GM21576 (cell line): ENCODE measurements around the gene CLDN6.
A peak's percentile ranks its signal among the peaks of the same experiment; 100 is the strongest.
"Not testable (repeated sequence)": the region's sequence is repeated elsewhere in the genome, so short reads cannot be mapped to it uniquely, and the experiment has no call there.

Experiments
- ATAC-seq: cut with Tn5 transposase; IDR thresholded peaks from one replicate; pipeline ENCODE4 v1.9.1; 2021; ENCODE audit warnings: mild to moderate bottlenecking, moderate library complexity; ENCODE audit not compliant: unreplicated experiment

CLDN6 gene

GRCh38 chr16:3017794-3018506 lies at the start of gene CLDN6:
CLDN6 (minus strand) TSS chr16:3018183; CDS start chr16:3016021, 2,162 bp downstream.
- no peak for ATAC-seq

GRCh38 chr16:3066440-3066748 lies 48.4 kb upstream of the CLDN6 start:
- ATAC-seq, result no peak

- ATAC-seq, result no peak
These were observed 47.9 kb upstream of the CLDN6 start for GRCh38 chr16:3065742-3066439.

GRCh38 chr16:3065069-3065741 lies 47.2 kb upstream of the CLDN6 start, which contains the start of gene IL32:
IL32 (plus strand) TSS chr16:3065640; CDS start chr16:3065812, 172 bp downstream.
- ATAC-seq, result no peak

GRCh38 chr16:3063625-3064386 lies 45.8 kb upstream of the CLDN6 start:
- ATAC-seq, result no peak

- no peak for ATAC-seq
These were observed 44.6 kb upstream of the CLDN6 start for GRCh38 chr16:3062553-3062952.

- no peak for ATAC-seq
These were observed 42.5 kb upstream of the CLDN6 start for GRCh38 chr16:3060339-3061127.

- no peak for ATAC-seq
These were observed 41.8 kb upstream of the CLDN6 start for GRCh38 chr16:3059723-3060242.

- peak; percentile 73 for ATAC-seq
These were observed 41.2 kb upstream of the CLDN6 start for GRCh38 chr16:3059041-3059722.

- ATAC-seq, result peak; percentile 35
These were observed 40.4 kb upstream of the CLDN6 start for GRCh38 chr16:3058139-3059030.

GRCh38 chr16:3057181-3058138 lies 39.5 kb upstream of the CLDN6 start:
- no peak for ATAC-seq

- ATAC-seq, result no peak
These were observed 38.6 kb upstream of the CLDN6 start for GRCh38 chr16:3056336-3057180.

- ATAC-seq, result not testable (repeated sequence)
These were observed 37.7 kb upstream of the CLDN6 start for GRCh38 chr16:3055734-3056115.

- ATAC-seq, result no peak
These were observed 37.2 kb upstream of the CLDN6 start for GRCh38 chr16:3054965-3055733.

GRCh38 chr16:3053330-3053710 lies 35.3 kb upstream of the CLDN6 start:
- ATAC-seq, result not testable (repeated sequence)
